Subcutaneous abdominal adipose tissue (tissue), 5 donors: ENCODE measurements around the gene POLR1E.

Experiments
- H3K27ac ChIP-seq: one replicate; pipeline ENCODE4 v1.7.0; 2013; ENCODE audit warnings: low read depth, mild to moderate bottlenecking, inconsistent platforms, low read length, moderate library complexity
- H3K27me3 ChIP-seq, 5 donors: one replicate each; pipeline ENCODE4 v1.7.0; 2013; ENCODE audit warnings: low read length in 5 of 5, inconsistent platforms in 1 of 5; ENCODE audit not compliant: control insufficient read depth in 5 of 5, insufficient read depth in 4 of 5
- H3K36me3 ChIP-seq, 5 donors: one replicate each; pipeline ENCODE4 v1.7.0; 2013; ENCODE audit warnings: low read length in 5 of 5; ENCODE audit not compliant: control insufficient read depth in 5 of 5, insufficient read depth in 5 of 5
- H3K4me1 ChIP-seq, 5 donors: one replicate each; pipeline ENCODE4 v1.7.0; 2013; ENCODE audit warnings: low read length in 5 of 5, mild to moderate bottlenecking in 3 of 5, moderate library complexity in 1 of 5; ENCODE audit not compliant: control insufficient read depth in 5 of 5, insufficient read depth in 5 of 5
- H3K4me3 ChIP-seq, 5 donors: one replicate each; pipeline ENCODE4 v1.7.0; 2013; ENCODE audit warnings: low read length in 5 of 5, low read depth in 1 of 5
- H3K9ac ChIP-seq, 5 donors: one replicate each; pipeline ENCODE4 v1.7.0; 2013; ENCODE audit warnings: low read length in 5 of 5, mild to moderate bottlenecking in 4 of 5, moderate library complexity in 3 of 5
- H3K9me3 ChIP-seq, 5 donors: one replicate each; pipeline ENCODE4 v1.7.0; 2013; ENCODE audit warnings: low read length in 5 of 5; ENCODE audit not compliant: control insufficient read depth in 5 of 5
- donor health status: healthy.
- donor health status: healthy.
- donor health status: healthy.
- donor health status: healthy.
- donor health status: healthy.

POLR1E gene

GRCh38 chr9:37485389-37486255 is at the start of gene POLR1E:
TSS of gene POLR1E (plus strand) at chr9:37485948. CDS start at chr9:37486048, 100 bp downstream.
- peaks cover 0 to 5% (median 0%) of the 10 kb centered on the region in 5 donors for H3K27me3 ChIP-seq
- H3K4me3 ChIP-seq = peak within 1 kb of the TSS; percentile 79 to 92 (median 82)
- peak within 1 kb of the TSS; percentile 93 for H3K27ac ChIP-seq
- H3K36me3 ChIP-seq = peaks cover 3 to 15% (median 12%) of the 10 kb centered on the region in 5 donors
- no peaks in the 10 kb centered on the region for H3K9me3 ChIP-seq
- H3K9ac ChIP-seq = peak within 1 kb of the TSS; percentile 92 to 96 (median 94)
- H3K4me1 ChIP-seq = peaks cover 2 to 34% (median 32%) of the 10 kb centered on the region in 5 donors

GRCh38 chr9:37436540-37436939 is 49.2 kb upstream of the POLR1E start:
- Histone ChIP-seq H3K9ac (peak overlapping the region in 1 of 5 donors; percentile 5), H3K36me3 (peaks cover 9 to 84% (median 76%) of the 10 kb centered on the region in 5 donors), H3K27me3 (no peaks in the 10 kb centered on the region), H3K4me1 (peaks cover 0 to 39% (median 19%) of the 10 kb centered on the region in 5 donors), H3K27ac (no peak overlapping the region), H3K4me3 (no peak overlapping the region), H3K9me3 (no peaks in the 10 kb centered on the region)

DNA sequence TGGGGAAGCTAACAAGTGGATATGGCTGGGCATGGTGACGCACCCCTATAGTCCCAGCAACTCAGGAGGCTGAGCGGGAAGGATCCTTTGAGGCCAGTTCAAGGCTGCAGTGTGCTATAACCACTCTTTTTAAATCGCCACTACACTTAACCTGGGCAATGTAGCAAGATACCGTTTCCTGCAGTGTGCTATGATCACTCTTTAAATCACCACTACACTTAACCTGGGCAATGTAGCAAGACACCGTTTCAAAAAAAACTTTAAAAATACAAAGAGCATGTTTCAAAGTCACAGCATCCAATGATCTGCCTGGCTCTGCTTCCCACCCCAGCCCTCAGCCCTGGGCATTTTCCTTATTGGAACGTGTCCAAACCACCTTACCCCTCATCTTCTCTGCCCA is 48.7 kb upstream of the POLR1E start:
- Histone ChIP-seq H3K4me3 (no peak overlapping the region), H3K9ac (peak overlapping the region in 1 of 5 donors; percentile 5), H3K27me3 (no peaks in the 10 kb centered on the region), H3K9me3 (no peaks in the 10 kb centered on the region), H3K4me1 (peaks cover 0 to 36% (median 19%) of the 10 kb centered on the region in 5 donors), H3K36me3 (peaks cover 9 to 85% (median 80%) of the 10 kb centered on the region in 5 donors), H3K27ac (no peak overlapping the region)

GRCh38 chr9:37437621-37438020 is 48.1 kb upstream of the POLR1E start:
- Histone ChIP-seq H3K27ac (no peak overlapping the region), H3K36me3 (peaks cover 9 to 89% (median 85%) of the 10 kb centered on the region in 5 donors), H3K9me3 (no peaks in the 10 kb centered on the region)

GRCh38 chr9:37438359-37438758 is 47.4 kb upstream of the POLR1E start:
- H3K4me3 ChIP-seq = no peak overlapping the region
- peaks cover 9 to 86% (median 82%) of the 10 kb centered on the region in 5 donors for H3K36me3 ChIP-seq
- H3K9me3 ChIP-seq = no peaks in the 10 kb centered on the region
- H3K27ac ChIP-seq = no peak overlapping the region
- H3K9ac ChIP-seq = no peak overlapping the region
- H3K27me3 ChIP-seq = no peaks in the 10 kb centered on the region
- H3K4me1 ChIP-seq = peaks cover 0 to 27% (median 13%) of the 10 kb centered on the region in 5 donors

More at GRCh38 chr9:37437621-37438020, 48.1 kb upstream of the POLR1E start:
- Histone ChIP-seq H3K4me3 (no peak overlapping the region), H3K4me1 (peaks cover 0 to 34% (median 19%) of the 10 kb centered on the region in 5 donors), H3K27me3 (no peaks in the 10 kb centered on the region), H3K9ac (no peak overlapping the region)

DNA sequence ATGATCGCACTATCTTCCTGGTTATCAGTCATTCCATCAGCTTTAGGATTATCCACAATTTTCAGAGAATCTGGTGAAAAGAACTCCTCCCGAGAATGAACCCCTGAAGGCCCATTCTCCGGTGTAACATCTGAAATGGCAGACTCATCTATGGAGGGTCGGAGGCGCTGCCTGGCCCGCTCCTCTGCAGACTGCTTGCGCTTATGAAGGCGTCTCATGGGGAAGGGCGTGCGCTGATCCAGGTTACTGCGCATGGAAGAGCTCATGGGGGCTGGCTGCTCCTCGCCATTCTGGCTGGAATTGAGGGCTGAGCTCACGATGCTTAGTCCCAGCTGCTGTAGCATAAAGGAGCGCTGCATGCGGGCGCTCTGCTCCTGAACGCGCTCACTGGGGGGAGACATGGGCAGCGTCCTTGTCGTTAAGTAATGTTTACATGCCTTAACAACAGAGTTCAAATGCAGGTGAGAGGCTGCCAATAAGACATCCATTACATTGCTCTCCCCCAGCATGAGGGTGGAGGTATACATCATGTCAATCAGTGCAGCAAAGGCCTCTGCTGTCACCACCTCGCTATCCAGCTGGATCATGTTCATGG is 43.9 kb upstream of the POLR1E start:
- Histone ChIP-seq H3K27ac (no peak overlapping the region), H3K27me3 (no peaks in the 10 kb centered on the region), H3K4me3 (no peak overlapping the region), H3K4me1 (peaks cover 0 to 4% (median 3%) of the 10 kb centered on the region in 5 donors), H3K36me3 (peaks cover 6 to 61% (median 57%) of the 10 kb centered on the region in 5 donors), H3K9ac (no peak overlapping the region), H3K9me3 (no peaks in the 10 kb centered on the region)

DNA sequence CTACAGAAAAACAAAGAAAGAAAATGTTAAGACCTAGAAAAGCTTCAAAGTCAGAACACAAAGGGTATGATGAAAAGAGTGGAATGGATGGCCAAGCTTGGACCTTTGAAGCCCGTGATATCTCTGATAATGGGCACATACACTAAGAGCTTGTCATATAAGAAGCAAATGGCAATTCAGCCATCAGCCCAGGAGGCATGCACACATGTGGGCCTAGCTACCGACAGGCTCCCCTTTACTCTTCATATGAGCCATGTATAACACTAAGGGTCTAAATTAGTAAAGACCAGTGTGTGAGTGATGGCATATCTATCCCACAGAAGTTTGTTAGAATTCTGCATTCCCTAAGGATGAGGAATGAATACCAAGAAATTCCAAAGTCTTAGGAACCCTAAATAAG is 43.2 kb upstream of the POLR1E start:
- Histone ChIP-seq H3K36me3 (peaks cover 6 to 54% (median 51%) of the 10 kb centered on the region in 5 donors), H3K4me3 (no peak overlapping the region), H3K4me1 (peaks cover 0 to 3% (median 2%) of the 10 kb centered on the region in 5 donors), H3K27ac (no peak overlapping the region), H3K9ac (no peak overlapping the region), H3K27me3 (no peaks in the 10 kb centered on the region), H3K9me3 (no peaks in the 10 kb centered on the region)

GRCh38 chr9:37443566-37443965 is 42.2 kb upstream of the POLR1E start:
- Histone ChIP-seq H3K9ac (no peak overlapping the region), H3K9me3 (no peaks in the 10 kb centered on the region), H3K36me3 (peaks cover 6 to 47% (median 40%) of the 10 kb centered on the region in 5 donors), H3K4me3 (no peak overlapping the region), H3K27ac (no peak overlapping the region), H3K27me3 (no peaks in the 10 kb centered on the region), H3K4me1 (peaks cover 0 to 3% (median 0%) of the 10 kb centered on the region in 5 donors)

DNA sequence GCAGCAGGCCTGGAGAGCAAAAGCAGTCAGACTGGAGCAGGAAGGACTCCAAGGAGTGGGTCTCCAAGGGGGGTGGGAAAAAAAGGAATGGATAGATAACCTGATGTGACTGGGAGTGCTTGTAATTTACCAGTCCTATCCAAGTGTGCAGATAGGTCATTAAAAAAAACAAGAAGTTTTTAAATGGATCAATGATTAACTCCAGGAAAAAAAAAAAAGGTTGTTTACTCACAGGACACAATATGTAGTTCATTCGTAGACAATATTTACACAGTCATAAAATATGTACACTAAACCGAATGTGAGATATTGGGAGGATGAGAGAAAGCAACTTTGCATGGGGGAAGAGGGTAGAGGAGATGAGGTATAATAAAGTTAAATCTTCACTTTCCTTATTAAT is 40.9 kb upstream of the POLR1E start:
- Histone ChIP-seq H3K27ac (no peak overlapping the region), H3K27me3 (no peaks in the 10 kb centered on the region), H3K9me3 (no peaks in the 10 kb centered on the region), H3K4me3 (no peak overlapping the region), H3K36me3 (peaks cover 4 to 34% (median 28%) of the 10 kb centered on the region in 5 donors), H3K4me1 (peaks cover 0 to 3% (median 0%) of the 10 kb centered on the region in 5 donors), H3K9ac (no peak overlapping the region)

- no peak overlapping the region for H3K9ac ChIP-seq
- no peak overlapping the region for H3K4me3 ChIP-seq
- H3K36me3 ChIP-seq = peaks cover 0 to 25% (median 19%) of the 10 kb centered on the region in 5 donors
- H3K27me3 ChIP-seq = no peaks in the 10 kb centered on the region
- H3K9me3 ChIP-seq = no peaks in the 10 kb centered on the region
- no peak overlapping the region for H3K27ac ChIP-seq
- peaks cover 0 to 3% (median 0%) of the 10 kb centered on the region in 5 donors for H3K4me1 ChIP-seq
Observed at GRCh38 chr9:37445832-37446231, 39.9 kb upstream of the POLR1E start.
